Prostate gland (tissue), 2 donors: ENCODE measurements around the gene IL1RAPL2.

Experiments
- POLR2AphosphoS5 ChIP-seq: sonication (generic); formaldehyde crosslinking; IDR thresholded peaks from one replicate; pipeline ENCODE4 v1.6.1; 2017; ENCODE audit warnings: antibody characterized with exemption
- TF ChIP-seq, protein P1 (sequence below), 4 experiments: fragments of 200-600 bp in 2 of 4; fragments of 450-650 bp in 2 of 4; sonication (generic) in 2 of 4; IDR thresholded peaks; 1 replicate in 3 of 4; 2 replicates in 1 of 4; pipeline ENCODE4 v1.5.1; 2016 to 2019; ENCODE audit warnings: antibody characterized with exemption in 4 of 4, mild to moderate bottlenecking in 2 of 4, moderate library complexity in 2 of 4

DNA sequence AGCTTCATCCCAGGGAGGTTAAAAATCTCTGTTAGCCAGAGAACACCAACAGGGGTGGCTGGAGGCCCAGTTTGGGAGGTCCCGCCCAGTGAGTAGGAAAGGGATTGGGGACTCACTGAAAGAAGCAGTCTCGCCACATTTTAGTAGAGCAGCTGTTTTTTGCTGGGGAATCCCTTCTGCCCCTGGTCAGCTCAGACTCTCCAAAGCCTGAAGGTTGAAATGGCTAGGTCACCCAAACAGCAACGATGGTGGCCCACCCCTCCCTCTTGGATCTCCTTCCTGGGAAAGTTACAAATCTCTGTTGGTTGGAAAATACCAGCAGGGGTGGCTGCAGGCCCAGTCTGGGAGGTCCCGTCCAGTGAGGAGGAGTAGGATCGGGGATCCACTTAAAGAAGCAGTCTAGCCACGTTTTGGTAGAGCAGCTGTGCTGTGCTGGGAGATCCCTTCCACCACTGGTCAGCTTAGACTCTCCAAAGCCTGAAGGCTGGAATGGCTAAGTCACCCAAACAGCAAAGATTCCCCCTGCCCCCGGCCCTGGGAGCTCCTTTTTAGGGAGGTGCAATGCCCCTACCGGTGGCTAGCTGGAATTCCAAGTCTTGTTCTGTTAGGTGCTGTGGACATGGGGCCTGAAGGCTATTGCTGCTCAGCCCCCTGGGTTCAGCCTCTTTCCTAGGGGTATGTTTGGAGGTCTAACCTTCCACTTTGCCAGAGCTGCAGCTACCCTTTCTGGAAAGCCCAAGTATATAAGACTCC is 694.5 kb downstream of the IL1RAPL2 start:
- TF ChIP-seq POLR2AphosphoS5, result no peak
- TF ChIP-seq, protein P1, sequence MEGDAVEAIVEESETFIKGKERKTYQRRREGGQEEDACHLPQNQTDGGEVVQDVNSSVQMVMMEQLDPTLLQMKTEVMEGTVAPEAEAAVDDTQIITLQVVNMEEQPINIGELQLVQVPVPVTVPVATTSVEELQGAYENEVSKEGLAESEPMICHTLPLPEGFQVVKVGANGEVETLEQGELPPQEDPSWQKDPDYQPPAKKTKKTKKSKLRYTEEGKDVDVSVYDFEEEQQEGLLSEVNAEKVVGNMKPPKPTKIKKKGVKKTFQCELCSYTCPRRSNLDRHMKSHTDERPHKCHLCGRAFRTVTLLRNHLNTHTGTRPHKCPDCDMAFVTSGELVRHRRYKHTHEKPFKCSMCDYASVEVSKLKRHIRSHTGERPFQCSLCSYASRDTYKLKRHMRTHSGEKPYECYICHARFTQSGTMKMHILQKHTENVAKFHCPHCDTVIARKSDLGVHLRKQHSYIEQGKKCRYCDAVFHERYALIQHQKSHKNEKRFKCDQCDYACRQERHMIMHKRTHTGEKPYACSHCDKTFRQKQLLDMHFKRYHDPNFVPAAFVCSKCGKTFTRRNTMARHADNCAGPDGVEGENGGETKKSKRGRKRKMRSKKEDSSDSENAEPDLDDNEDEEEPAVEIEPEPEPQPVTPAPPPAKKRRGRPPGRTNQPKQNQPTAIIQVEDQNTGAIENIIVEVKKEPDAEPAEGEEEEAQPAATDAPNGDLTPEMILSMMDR (IDR thresholded peaks at IDR 0.05), result no peak
